GM12878 (cell line): ENCODE measurements around the gene ACE.

Experiments
- HDAC6 ChIP-seq: fragments of 200-600 bp; sonication (generic); IDR thresholded peaks from one replicate; pipeline ENCODE4 v1.8.0; 2017; ENCODE audit warnings: antibody characterized with exemption; ENCODE audit not compliant: unreplicated experiment
- POLR2A ChIP-seq: IDR thresholded peaks from 2 replicates; pipeline ENCODE4 v1.6.1; 2011; ENCODE audit warnings: low read depth, mild to moderate bottlenecking, low read length
- SP1 ChIP-seq: IDR thresholded peaks from one replicate; pipeline ENCODE4 v1.6.1; 2011; ENCODE audit warnings: low read depth, low read length

GRCh38 chr17:63464691-63465236 lies 12.1 kb upstream of the ACE start:
- TF ChIP-seq SP1 (no peak), POLR2A (no peak), HDAC6 (no peak)
